A549 (cell line): Measurements from ENCODE around the gene MATK. TPM values are rescaled to one million over a fixed set of nuclear protein-coding genes. Genes with fewer than 3 reads are reported as not detected.
A peak's percentile ranks its signal among the peaks of the same experiment; 100 is the strongest.

Experiments used
- ATAC-seq, 2 experiments: fragments of 200-7000 bp in 1 of 2; fragments of >200 bp in 1 of 2; cut with Nextera tagmentation in 1 of 2; cut with Tn5 transposase in 1 of 2; 3 replicates each; pipeline versions ENCODE4 v1.8.0 to v1.9.1; 2018 to 2020; ENCODE audit warnings: mild to moderate bottlenecking in 1 of 2, moderate library complexity in 1 of 2
- CTCF ChIA-PET: fragments of 300-600 bp; sonication (Branson Sonifier 250); formaldehyde crosslinking; extraction: SDS; loops from one replicate; lab custom pipeline; 2021; ENCODE audit warnings: antibody characterized with exemption, inconsistent platforms; lab: Yijun Ruan, JAX
- POLR2A ChIA-PET: fragments of 350-600 bp; formaldehyde crosslinking; extraction: SDS; loops from one replicate; lab custom pipeline; 2021; ENCODE audit warnings: antibody characterized with exemption, inconsistent platforms; lab: Yijun Ruan, JAX
- DNase-seq, 2 experiments: peaks; one replicate each; pipeline versions ENCODE4 v3.0.0 to v3.0.0-alpha.2; 2011 to 2016; ENCODE audit warnings: low read depth in 1 of 2, low spot score in 1 of 2
- FAIRE-seq: peaks from 2 replicates; lab custom pipeline; 2011; peaks lifted over from hg19 to GRCh38; lab: Jason Lieb, UNC
- H3K27ac ChIP-seq, 2 experiments: fragments of >200 bp; sonication (Bioruptor Twin); formaldehyde crosslinking; 3 replicates each; pipeline ENCODE4 v1.5.1; 2016 to 2017
- H3K4me1 ChIP-seq: fragments of >200 bp; sonication (Bioruptor Twin); formaldehyde crosslinking; 3 replicates; pipeline ENCODE4 v1.6.1; 2016
- H3K4me2 ChIP-seq: fragments of >200 bp; sonication (Bioruptor Twin); formaldehyde crosslinking; 3 replicates; pipeline ENCODE4 v1.6.1; 2016
- H3K4me3 ChIP-seq: fragments of >200 bp; sonication (Bioruptor Twin); formaldehyde crosslinking; 3 replicates; pipeline ENCODE4 v1.5.1; 2016
- H3K9me3 ChIP-seq: fragments of >200 bp; sonication (Bioruptor Twin); formaldehyde crosslinking; 3 replicates; pipeline ENCODE4 v1.6.1; 2016
- BHLHE40 ChIP-seq: IDR thresholded peaks from 2 replicates; pipeline ENCODE4 v1.6.1; 2012; ENCODE audit warnings: low read depth, low read length, inconsistent platforms
- CEBPB ChIP-seq, 2 experiments: fragments of >200 bp in 1 of 2; sonication (Bioruptor Twin) in 1 of 2; formaldehyde crosslinking in 1 of 2; IDR thresholded peaks; 2 replicates each; pipeline ENCODE4 v1.6.1; 2012 to 2016
- EP300 ChIP-seq, 2 experiments: fragments of >200 bp; sonication (Bioruptor Twin); formaldehyde crosslinking; IDR thresholded peaks; 2 replicates in 1 of 2; 3 replicates in 1 of 2; pipeline ENCODE4 v1.6.1; 2016 to 2017
- FOXS1 ChIP-seq: fragments of 250-450 bp; sonication (Bioruptor Pico); IDR thresholded peaks from 2 replicates; pipeline ENCODE4 v1.5.0; 2020; ENCODE audit warnings: mild to moderate bottlenecking, moderate library complexity
- HOXA7 ChIP-seq: fragments of 250-450 bp; sonication (Bioruptor Pico); IDR thresholded peaks from 2 replicates; pipeline ENCODE4 v1.5.0; 2020; ENCODE audit warnings: mild to moderate bottlenecking, moderate library complexity
- HOXB5 ChIP-seq: fragments of 250-450 bp; sonication (Bioruptor Pico); IDR thresholded peaks from 2 replicates; pipeline ENCODE4 v1.5.0; 2020; ENCODE audit warnings: mild to moderate bottlenecking, moderate library complexity
- JUN ChIP-seq, 2 experiments: fragments of >200 bp; sonication (Bioruptor Twin); formaldehyde crosslinking; IDR thresholded peaks; 2 replicates in 1 of 2; 3 replicates in 1 of 2; pipeline ENCODE4 v1.6.1; 2016 to 2017
- MAFK ChIP-seq: fragments of 450-650 bp; IDR thresholded peaks from 2 replicates; pipeline ENCODE4 v1.6.1; 2014; ENCODE audit not compliant: partially characterized antibody
- NFE2L2 ChIP-seq: fragments of 150-350 bp; conservative IDR thresholded peaks from 2 replicates; pipeline ENCODE4 v1.6.1; 2014; ENCODE audit warnings: low read length
- NPAS2 ChIP-seq: fragments of 250-450 bp; sonication (Bioruptor Pico); IDR thresholded peaks from 2 replicates; pipeline ENCODE4 v1.8.0; 2022; ENCODE audit warnings: mild to moderate bottlenecking, moderate library complexity, borderline replicate concordance
- NR3C1 ChIP-seq: fragments of >200 bp; sonication (Bioruptor Twin); formaldehyde crosslinking; IDR thresholded peaks from 3 replicates; pipeline ENCODE4 v1.6.1; 2017
- PHF8 ChIP-seq: fragments of 200-600 bp; sonication (generic); IDR thresholded peaks from 2 replicates; pipeline ENCODE4 v1.6.1; 2016; ENCODE audit warnings: low read depth, mild to moderate bottlenecking, antibody characterized with exemption, moderate library complexity, borderline replicate concordance
- POLR2A ChIP-seq: IDR thresholded peaks from 2 replicates; pipeline ENCODE4 v1.6.1; 2012; ENCODE audit warnings: mild to moderate bottlenecking, low read length
- RAD21 ChIP-seq, 2 experiments: fragments of >200 bp in 1 of 2; sonication (Bioruptor Twin) in 1 of 2; formaldehyde crosslinking in 1 of 2; IDR thresholded peaks in 1 of 2; conservative IDR thresholded peaks in 1 of 2; 2 replicates in 1 of 2; 3 replicates in 1 of 2; pipeline ENCODE4 v1.6.1; 2012 to 2018; ENCODE audit warnings: inconsistent platforms in 1 of 2
- RNF2 ChIP-seq: fragments of 200-600 bp; sonication (generic); IDR thresholded peaks from 2 replicates; pipeline ENCODE4 v1.6.1; 2016; ENCODE audit warnings: low read depth, mild to moderate bottlenecking, antibody characterized with exemption, moderate library complexity, borderline replicate concordance
- SMC3 ChIP-seq: fragments of >200 bp; sonication (Bioruptor Twin); formaldehyde crosslinking; IDR thresholded peaks from 3 replicates; pipeline ENCODE4 v1.6.1; 2018; ENCODE audit warnings: inconsistent platforms
- SREBF2 ChIP-seq: fragments of 450-650 bp; IDR thresholded peaks from 2 replicates; pipeline ENCODE4 v1.6.1; 2014; ENCODE audit warnings: mild to moderate bottlenecking, moderate library complexity
- TP53 ChIP-seq: fragments of 250-450 bp; sonication (Bioruptor Pico); IDR thresholded peaks from 2 replicates; pipeline ENCODE4 v1.5.0; 2021; ENCODE audit warnings: mild to moderate bottlenecking, moderate library complexity
- ZC3H11A ChIP-seq: fragments of 450-650 bp; IDR thresholded peaks from 2 replicates; pipeline ENCODE4 v1.6.1; 2014; ENCODE audit warnings: antibody characterized with exemption, mild to moderate bottlenecking
- ZFP36 ChIP-seq: fragments of 450-650 bp; IDR thresholded peaks from 2 replicates; pipeline ENCODE4 v1.6.1; 2014; ENCODE audit warnings: borderline replicate concordance; ENCODE audit not compliant: partially characterized antibody
- WGBS: methylation state at CpG from one replicate; pipeline ENCODE4 v1.1.6; 2017; ENCODE audit errors: missing lambda C conversion rate; 5-methylcytosine and 5-hydroxymethylcytosine counted together
- polyA plus RNA-seq, 4 experiments: library from polyadenylated mRNA; depleted of rRNA in 3 of 4; stranded (reverse); fragments of >200 nt; fragmentation: RNase III in 1 of 4; extraction: RNeasy Plus Mini Kit Qiagen cat#74134 plus additional on column Dnase treatment in 1 of 4; gene quantifications; 2 replicates in 3 of 4; 3 replicates in 1 of 4; pipeline ENCODE4 v1.2.3, GENCODE V29; 2011 to 2017
- TF ChIP-seq, protein P1 (sequence below): fragments of >200 bp; sonication (Bioruptor Twin); formaldehyde crosslinking; IDR thresholded peaks from 3 replicates; pipeline ENCODE4 v1.6.1; 2016
- TF ChIP-seq, protein P2 (sequence below): IDR thresholded peaks from 2 replicates; pipeline ENCODE4 v1.6.1; 2012
- TF ChIP-seq, protein P3 (sequence below): IDR thresholded peaks from 2 replicates; pipeline ENCODE4 v1.6.1; 2012; ENCODE audit warnings: low read depth, borderline replicate concordance
- TF ChIP-seq, protein P4 (sequence below): IDR thresholded peaks from 2 replicates; pipeline ENCODE4 v1.6.1; 2012
- TF ChIP-seq, protein P5 (sequence below): fragments of 250-450 bp; sonication (Bioruptor Pico); IDR thresholded peaks from 2 replicates; pipeline ENCODE4 v1.5.0; 2020; ENCODE audit warnings: low read depth, mild to moderate bottlenecking, moderate library complexity

MATK gene
- polyA plus RNA-seq, 2 of the 4 experiments (the other 2 are of a cell fraction): 0.12 to 0.45 TPM

DNA sequence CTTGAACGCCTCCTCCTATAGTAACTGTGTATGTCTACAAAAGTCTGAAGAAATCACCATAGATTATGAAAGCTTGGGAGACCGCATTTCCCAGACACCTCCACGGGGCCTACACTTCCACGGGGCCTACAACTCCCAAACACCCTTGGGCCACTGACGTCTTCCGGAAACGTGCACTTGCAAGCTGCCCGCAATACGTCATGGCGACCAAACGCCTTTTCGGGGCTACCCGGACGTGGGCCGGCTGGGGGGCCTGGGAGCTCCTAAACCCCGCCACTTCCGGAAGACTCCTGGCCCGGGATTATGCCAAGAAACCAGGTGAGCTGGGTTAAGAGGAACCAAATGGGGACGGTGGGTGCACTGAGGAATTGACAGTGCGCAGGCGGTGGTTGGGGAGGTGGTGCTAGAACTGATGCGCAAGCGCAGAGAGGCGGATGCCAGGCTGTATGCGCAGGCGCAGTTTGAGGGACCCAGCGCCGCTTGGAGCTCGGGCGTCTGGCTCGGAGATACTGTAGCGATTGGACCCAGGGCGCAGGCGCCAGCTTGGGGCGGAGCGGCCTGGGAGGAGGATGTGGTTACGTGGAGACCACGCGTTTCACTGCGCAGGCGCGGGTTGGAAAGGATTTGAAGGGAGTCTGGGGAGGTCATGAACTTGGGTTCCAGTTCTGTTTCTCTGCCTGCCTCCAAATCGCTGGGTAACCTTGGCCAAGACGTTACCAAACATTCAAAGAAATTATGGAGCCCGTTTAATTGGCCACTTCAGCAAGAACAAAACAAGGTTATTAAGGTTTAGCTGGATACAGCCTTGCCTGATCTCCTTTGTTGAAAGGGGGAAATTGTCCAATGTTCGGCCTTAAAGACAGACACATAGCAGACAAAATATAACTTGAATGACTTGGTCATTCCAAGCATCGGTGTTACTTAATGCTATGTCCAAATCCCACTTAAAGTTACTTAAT is 23.4 kb downstream of the MATK start, which contains the start of gene MRPL54:
Gene MRPL54 (plus strand): TSS at position 182 of the 959 bp plus-strand sequence. CDS start 19 bp downstream, at position 201.
- DNase-seq (peak; percentile 94 to 99), ATAC-seq (peak; percentile 93 to 94), FAIRE-seq (peak; percentile 18)
- CTCF ChIA-PET: interaction anchor here (0.6 to 1.9 kb wide), 13 partner anchors 8 to 65 kb away, joined by 3 to 7 read pairs (median 3); no protein-coding TSS in a partner anchor
- POLR2A ChIA-PET: interaction anchor here (0.5 to 1.4 kb wide), 9 partner anchors 9 to 225 kb away, joined by 3 to 9 read pairs (median 4); no protein-coding TSS in a partner anchor
- WGBS: 3% methylated on average over 26 of the region's 47 CpGs
- H3K4me3 ChIP-seq: peak within 1 kb of the TSS; percentile 88
- H3K9me3 ChIP-seq: no peaks in the 10 kb centered on the region
- no peak for TF ChIP-seq HOXA7 (CRISPR knock-in tag)
- TF ChIP-seq, protein P1, sequence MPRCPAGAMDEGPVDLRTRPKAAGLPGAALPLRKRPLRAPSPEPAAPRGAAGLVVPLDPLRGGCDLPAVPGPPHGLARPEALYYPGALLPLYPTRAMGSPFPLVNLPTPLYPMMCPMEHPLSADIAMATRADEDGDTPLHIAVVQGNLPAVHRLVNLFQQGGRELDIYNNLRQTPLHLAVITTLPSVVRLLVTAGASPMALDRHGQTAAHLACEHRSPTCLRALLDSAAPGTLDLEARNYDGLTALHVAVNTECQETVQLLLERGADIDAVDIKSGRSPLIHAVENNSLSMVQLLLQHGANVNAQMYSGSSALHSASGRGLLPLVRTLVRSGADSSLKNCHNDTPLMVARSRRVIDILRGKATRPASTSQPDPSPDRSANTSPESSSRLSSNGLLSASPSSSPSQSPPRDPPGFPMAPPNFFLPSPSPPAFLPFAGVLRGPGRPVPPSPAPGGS: peak; percentile 61; the same call in 2 of the 3 replicates
- TF ChIP-seq, protein P2, sequence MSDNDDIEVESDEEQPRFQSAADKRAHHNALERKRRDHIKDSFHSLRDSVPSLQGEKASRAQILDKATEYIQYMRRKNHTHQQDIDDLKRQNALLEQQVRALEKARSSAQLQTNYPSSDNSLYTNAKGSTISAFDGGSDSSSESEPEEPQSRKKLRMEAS: peak; percentile 63
- TF ChIP-seq BHLHE40: peak; percentile 36; the same call in 1 of the 2 replicates
- TF ChIP-seq JUN (IDR thresholded peaks at IDR 0.05): peak; percentile 24 to 81; a peak in 4 of 5 replicates
- peak; percentile 52 for TF ChIP-seq POLR2A
- peak in 1 of 2 experiments; percentile 54; a peak in 2 of 4 replicates for TF ChIP-seq CEBPB (IDR thresholded peaks at IDR 0.05)
- TF ChIP-seq TP53 (CRISPR knock-in tag): no peak
- peak; percentile 85; the same call in 1 of the 2 replicates for TF ChIP-seq PHF8
- TF ChIP-seq, protein P3, sequence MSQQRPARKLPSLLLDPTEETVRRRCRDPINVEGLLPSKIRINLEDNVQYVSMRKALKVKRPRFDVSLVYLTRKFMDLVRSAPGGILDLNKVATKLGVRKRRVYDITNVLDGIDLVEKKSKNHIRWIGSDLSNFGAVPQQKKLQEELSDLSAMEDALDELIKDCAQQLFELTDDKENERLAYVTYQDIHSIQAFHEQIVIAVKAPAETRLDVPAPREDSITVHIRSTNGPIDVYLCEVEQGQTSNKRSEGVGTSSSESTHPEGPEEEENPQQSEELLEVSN: no peak
- peak within 1 kb of the TSS; percentile 73 for H3K4me2 ChIP-seq
- peak within 1 kb of the TSS; percentile 95 to 97 for H3K27ac ChIP-seq
- H3K4me1 ChIP-seq: peaks cover 9% of the 10 kb centered on the region; the same call in 2 of the 3 replicates

DNA sequence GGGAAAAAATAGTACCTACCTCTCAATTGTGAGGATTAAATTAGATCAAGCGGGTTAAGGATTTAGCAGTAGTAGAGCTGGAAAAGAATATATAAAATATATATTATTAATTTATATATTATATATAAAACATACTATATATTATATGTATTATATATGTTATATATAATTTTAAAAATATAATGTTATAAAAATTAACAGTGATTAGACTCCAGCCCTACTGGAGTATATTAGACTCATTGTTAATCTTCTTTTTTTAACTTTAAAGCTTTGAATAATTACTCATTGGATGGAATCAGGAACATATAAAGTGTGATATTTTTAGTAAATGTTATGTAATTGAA is 24.1 kb downstream of the MATK start:
- Histone ChIP-seq H3K4me1 (peaks cover 9% of the 10 kb centered on the region; the same call in 2 of the 3 replicates), H3K27ac (peak overlapping the region; percentile 95 to 97), H3K4me3 (peak overlapping the region; percentile 49; the same call in 1 of the 3 replicates), H3K9me3 (no peaks in the 10 kb centered on the region), H3K4me2 (peak overlapping the region; percentile 61)
- TF ChIP-seq FOXS1 (CRISPR knock-in tag) (no peak), NR3C1 (no peak), TP53 (CRISPR knock-in tag) (no peak), ZFP36 (no peak), ZC3H11A (no peak), SREBF2 (no peak), RNF2 (no peak), EP300 (IDR thresholded peaks at IDR 0.05) (no peak)
- DNase-seq: no peak
- WGBS: 76% methylated on average over 1 of the region's 1 CpG
- CTCF ChIA-PET: interaction anchor here (0.6 to 1.9 kb wide), 11 partner anchors 9 to 60 kb away, joined by 3 to 7 read pairs (median 3); no protein-coding TSS in a partner anchor
- no peak for FAIRE-seq
- POLR2A ChIA-PET: interaction anchor here (0.6 to 1.4 kb wide), 6 partner anchors 13 to 802 kb away, joined by 3 to 9 read pairs (median 4); no protein-coding TSS in a partner anchor
- no peak for ATAC-seq

DNA sequence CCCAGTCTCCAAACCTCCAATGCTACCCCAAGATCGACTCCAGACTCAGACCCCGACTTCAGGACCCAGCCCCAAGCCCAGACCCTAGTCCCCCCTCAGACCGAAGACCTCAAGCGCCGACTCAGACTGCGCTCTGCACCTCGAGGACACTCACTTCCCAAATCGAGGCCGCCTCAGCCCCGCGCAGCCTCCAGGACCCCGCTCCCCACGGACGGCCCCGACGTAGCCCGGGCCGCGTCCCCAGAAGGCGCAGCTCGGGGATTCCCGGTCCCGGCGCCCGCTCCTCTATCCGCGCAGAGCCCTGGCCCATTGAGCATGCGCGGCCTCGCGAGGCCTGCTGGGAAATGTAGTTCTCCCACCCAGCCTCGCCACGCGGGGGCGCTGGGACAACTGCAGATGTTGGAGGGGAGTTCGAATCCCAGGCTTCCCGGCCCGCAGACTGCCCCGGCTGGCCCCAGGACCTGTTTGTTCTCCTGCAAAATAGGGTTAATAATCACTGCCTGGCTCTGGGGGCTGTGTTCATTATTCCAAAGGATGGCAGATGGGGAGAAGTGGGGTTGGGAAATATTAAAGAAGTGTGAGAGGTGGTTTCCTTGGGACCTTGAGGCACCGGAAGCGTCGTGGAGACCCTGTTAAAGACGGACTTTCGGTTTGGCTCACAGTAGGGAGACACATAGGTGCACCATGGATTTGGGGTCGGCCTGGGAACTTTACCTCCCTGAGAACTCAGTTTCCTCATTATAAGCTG is 24.6 kb downstream of the MATK start, which contains the start of gene APBA3:
Gene APBA3 (minus strand): TSS at position 311 of the 748 bp plus-strand sequence. CDS start 1,428 bp downstream, outside the sequence.
- Histone ChIP-seq H3K4me2 (peak within 1 kb of the TSS; percentile 90), H3K4me1 (peaks cover 9% of the 10 kb centered on the region; the same call in 2 of the 3 replicates), H3K27ac (peak within 1 kb of the TSS; percentile 95 to 97), H3K4me3 (peak within 1 kb of the TSS; percentile 88), H3K9me3 (no peaks in the 10 kb centered on the region)
- FAIRE-seq (no peak), ATAC-seq (peak; percentile 60 to 73), DNase-seq (peak; percentile 69 to 88)
- ChIA-PET POLR2A (interaction anchor here (0.6 to 1.4 kb wide), 2 partner anchors 14 to 802 kb away, joined by 5 to 9 read pairs; no protein-coding TSS in a partner anchor), CTCF (interaction anchor here (0.6 to 1.9 kb wide), 13 partner anchors 8 to 100 kb away, joined by 3 to 7 read pairs (median 3); no protein-coding TSS in a partner anchor)
- 6% methylated on average over 29 of the region's 45 CpGs for WGBS
- TF ChIP-seq NPAS2 (CRISPR knock-in tag) (no peak), HOXB5 (CRISPR knock-in tag) (no peak), FOXS1 (CRISPR knock-in tag) (no peak), MAFK (no peak), EP300 (IDR thresholded peaks at IDR 0.05) (no peak), SMC3 (no peak), NFE2L2 (no peak), RAD21 (conservative IDR thresholded peaks at IDR 0.05 in 1 of 2, IDR thresholded peaks at IDR 0.05 in 1 of 2) (no peak), NR3C1 (no peak)
- TF ChIP-seq, protein P4, sequence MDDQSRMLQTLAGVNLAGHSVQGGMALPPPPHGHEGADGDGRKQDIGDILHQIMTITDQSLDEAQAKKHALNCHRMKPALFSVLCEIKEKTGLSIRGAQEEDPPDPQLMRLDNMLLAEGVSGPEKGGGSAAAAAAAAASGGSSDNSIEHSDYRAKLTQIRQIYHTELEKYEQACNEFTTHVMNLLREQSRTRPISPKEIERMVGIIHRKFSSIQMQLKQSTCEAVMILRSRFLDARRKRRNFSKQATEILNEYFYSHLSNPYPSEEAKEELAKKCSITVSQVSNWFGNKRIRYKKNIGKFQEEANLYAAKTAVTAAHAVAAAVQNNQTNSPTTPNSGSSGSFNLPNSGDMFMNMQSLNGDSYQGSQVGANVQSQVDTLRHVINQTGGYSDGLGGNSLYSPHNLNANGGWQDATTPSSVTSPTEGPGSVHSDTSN: no peak
- TF ChIP-seq, protein P5, sequence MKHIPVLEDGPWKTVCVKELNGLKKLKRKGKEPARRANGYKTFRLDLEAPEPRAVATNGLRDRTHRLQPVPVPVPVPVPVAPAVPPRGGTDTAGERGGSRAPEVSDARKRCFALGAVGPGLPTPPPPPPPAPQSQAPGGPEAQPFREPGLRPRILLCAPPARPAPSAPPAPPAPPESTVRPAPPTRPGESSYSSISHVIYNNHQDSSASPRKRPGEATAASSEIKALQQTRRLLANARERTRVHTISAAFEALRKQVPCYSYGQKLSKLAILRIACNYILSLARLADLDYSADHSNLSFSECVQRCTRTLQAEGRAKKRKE (CRISPR knock-in tag): no peak
